Trophoblast cell (in vitro differentiated cells and primary cell): Measurements from ENCODE around the gene TCF20.

Source experiments
- DNase-seq, 2 donors: peaks; one replicate each; pipeline ENCODE4 v3.0.0-alpha.2; 2016
- H2AFZ ChIP-seq: 2 replicates; pipeline ENCODE4 v1.6.1; 2013; ENCODE audit warnings: low read length, moderate library complexity, mild to moderate bottlenecking; ENCODE audit not compliant: insufficient read depth, poor library complexity
- H2AK5ac ChIP-seq: 2 replicates; pipeline ENCODE4 v1.6.1; 2013; ENCODE audit warnings: mild to moderate bottlenecking, low read length
- H2BK120ac ChIP-seq: 2 replicates; pipeline ENCODE4 v1.6.1; 2013; ENCODE audit warnings: low read length, mild to moderate bottlenecking, moderate library complexity; ENCODE audit not compliant: insufficient read depth, poor library complexity
- H2BK12ac ChIP-seq: 2 replicates; pipeline ENCODE4 v1.6.1; 2013; ENCODE audit warnings: mild to moderate bottlenecking, low read length, moderate library complexity
- H2BK5ac ChIP-seq: 2 replicates; pipeline ENCODE4 v1.6.1; 2013; ENCODE audit warnings: low read length, low read depth, moderate library complexity, mild to moderate bottlenecking; ENCODE audit not compliant: poor library complexity
- H3K14ac ChIP-seq: 2 replicates; pipeline ENCODE4 v1.6.1; 2013; ENCODE audit warnings: mild to moderate bottlenecking, low read length
- H3K18ac ChIP-seq: 2 replicates; pipeline ENCODE4 v1.6.1; 2013; ENCODE audit warnings: mild to moderate bottlenecking, low read length
- H3K23ac ChIP-seq: 2 replicates; pipeline ENCODE4 v1.6.1; 2013; ENCODE audit warnings: low read length
- H3K27ac ChIP-seq: 2 replicates; pipeline ENCODE4 v1.5.1; 2013; ENCODE audit warnings: low read depth, mild to moderate bottlenecking, inconsistent platforms, low read length, moderate library complexity
- H3K27me3 ChIP-seq: 2 replicates; pipeline ENCODE4 v1.6.1; 2013; ENCODE audit warnings: inconsistent platforms, mild to moderate bottlenecking, low read length, moderate library complexity; ENCODE audit not compliant: insufficient read depth
- H3K36me3 ChIP-seq, 2 experiments: 1 replicate in 1 of 2; 2 replicates in 1 of 2; pipeline ENCODE4 v1.6.1; 2013; ENCODE audit warnings: low read length in 2 of 2, mild to moderate bottlenecking in 2 of 2, moderate library complexity in 1 of 2; ENCODE audit not compliant: insufficient read depth in 2 of 2, control insufficient read depth in 1 of 2
- H3K4ac ChIP-seq: 2 replicates; pipeline ENCODE4 v1.6.1; 2013; ENCODE audit warnings: low read depth, mild to moderate bottlenecking, low read length, moderate library complexity
- H3K4me1 ChIP-seq, 2 experiments: 1 replicate in 1 of 2; 2 replicates in 1 of 2; pipeline ENCODE4 v1.6.1; 2013; ENCODE audit warnings: low read length in 2 of 2, mild to moderate bottlenecking in 2 of 2, moderate library complexity in 1 of 2; ENCODE audit not compliant: insufficient read depth in 2 of 2, control insufficient read depth in 1 of 2
- H3K4me2 ChIP-seq: 2 replicates; pipeline ENCODE4 v1.6.1; 2013; ENCODE audit warnings: inconsistent platforms, mild to moderate bottlenecking, low read length, moderate library complexity
- H3K4me3 ChIP-seq: 2 replicates; pipeline ENCODE4 v1.5.1; 2013; ENCODE audit warnings: mild to moderate bottlenecking, low read depth, low read length, inconsistent platforms
- H3K79me1 ChIP-seq: one replicate; pipeline ENCODE4 v1.6.1; 2013; ENCODE audit warnings: low read length
- H3K79me2 ChIP-seq: 2 replicates; pipeline ENCODE4 v1.6.1; 2013; ENCODE audit warnings: low read length, mild to moderate bottlenecking; ENCODE audit not compliant: control insufficient read depth, insufficient read depth, poor library complexity
- H3K9ac ChIP-seq: 2 replicates; pipeline ENCODE4 v1.6.1; 2013; ENCODE audit warnings: mild to moderate bottlenecking, low read length
- H3K9me3 ChIP-seq: 2 replicates; pipeline ENCODE4 v1.6.1; 2013; ENCODE audit warnings: low read depth, mild to moderate bottlenecking, control low read depth, inconsistent platforms, low read length; ENCODE audit not compliant: insufficient read depth
- H4K12ac ChIP-seq: 2 replicates; pipeline ENCODE4 v1.6.1; 2013; ENCODE audit warnings: low read depth, mild to moderate bottlenecking, low read length, moderate library complexity
- H4K8ac ChIP-seq: 2 replicates; pipeline ENCODE4 v1.6.1; 2013; ENCODE audit warnings: low read depth, mild to moderate bottlenecking, low read length, moderate library complexity
- H4K91ac ChIP-seq: one replicate; pipeline ENCODE4 v1.6.1; 2013; ENCODE audit warnings: low read depth, mild to moderate bottlenecking, low read length, moderate library complexity
- WGBS: extraction: QIAGEN DNeasy Blood & Tissue Kit; methylation state at CpG from one replicate; pipeline ENCODE4 v1.1.7; 2013; ENCODE audit warnings: missing lambda C conversion rate; ENCODE audit not compliant: insufficient read length, insufficient coverage; ENCODE audit errors: extremely low coverage; 5-methylcytosine and 5-hydroxymethylcytosine counted together

The TCF20 gene

DNA sequence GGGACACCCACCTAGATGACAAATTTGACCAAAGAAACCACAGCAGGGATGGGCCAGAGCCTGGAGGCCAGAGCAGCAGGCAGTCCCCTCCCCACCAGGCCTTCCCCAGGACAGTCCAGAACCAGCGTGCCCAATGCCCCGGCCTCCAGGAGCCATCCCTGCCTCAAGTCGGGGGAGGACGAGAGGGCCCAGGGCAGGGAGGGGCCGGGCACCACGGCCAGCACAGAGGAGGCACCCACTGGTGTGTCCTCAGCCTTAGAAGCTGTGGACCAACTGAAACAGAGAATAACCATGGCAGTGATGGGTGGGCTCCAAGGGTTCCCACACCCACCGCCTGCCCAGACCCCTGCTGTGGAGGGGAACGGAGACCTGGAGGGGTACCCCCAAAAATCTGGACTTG is 28.3 kb upstream of the TCF20 start:
- Histone ChIP-seq H3K4ac (no peak overlapping the region), H3K27ac (no peak overlapping the region), H2BK120ac (no peak overlapping the region), H3K36me3 (no peaks in the 10 kb centered on the region), H3K27me3 (no peaks in the 10 kb centered on the region), H3K4me1 (peaks cover 19 to 31% of the 10 kb centered on the region in 2 experiments), H3K79me2 (no peaks in the 10 kb centered on the region), H2AK5ac (no peak overlapping the region), H4K12ac (no peak overlapping the region), H3K4me2 (no peak overlapping the region), H4K8ac (no peak overlapping the region), H2BK12ac (no peak overlapping the region), H3K18ac (no peak overlapping the region), H3K23ac (no peak overlapping the region), H3K9me3 (no peaks in the 10 kb centered on the region), H2AFZ (no peak overlapping the region), H3K4me3 (no peak overlapping the region), H3K79me1 (no peaks in the 10 kb centered on the region), H2BK5ac (no peak overlapping the region), H3K14ac (no peak overlapping the region), H3K9ac (no peak overlapping the region), H4K91ac (no peak overlapping the region)
- no peak for DNase-seq
- no CpG with 5 or more reads among the region's 8 CpGs for WGBS

GRCh38 chr22:42297778-42298177 is 27.3 kb upstream of the TCF20 start:
- H4K12ac ChIP-seq = no peak overlapping the region
- no peaks in the 10 kb centered on the region for H3K27me3 ChIP-seq
- no peak overlapping the region for H3K27ac ChIP-seq
- H4K91ac ChIP-seq = no peak overlapping the region
- H3K14ac ChIP-seq = no peak overlapping the region
- no peak overlapping the region for H4K8ac ChIP-seq
- no peak overlapping the region for H3K4me2 ChIP-seq
- H2BK5ac ChIP-seq = no peak overlapping the region
- H2AK5ac ChIP-seq = no peak overlapping the region
- H2BK120ac ChIP-seq = no peak overlapping the region
- no peak for DNase-seq
- no peak overlapping the region for H3K4me3 ChIP-seq
- no CpG with 5 or more reads among the region's 2 CpGs for WGBS
- no peaks in the 10 kb centered on the region for H3K79me2 ChIP-seq
- no peak overlapping the region for H3K9ac ChIP-seq
- no peaks in the 10 kb centered on the region for H3K36me3 ChIP-seq
- no peak overlapping the region for H3K18ac ChIP-seq
- peaks cover 17 to 33% of the 10 kb centered on the region in 2 experiments for H3K4me1 ChIP-seq
- H3K9me3 ChIP-seq = no peaks in the 10 kb centered on the region
- no peak overlapping the region for H2AFZ ChIP-seq
- no peak overlapping the region for H3K4ac ChIP-seq
- H2BK12ac ChIP-seq = no peak overlapping the region
- no peaks in the 10 kb centered on the region for H3K79me1 ChIP-seq
- no peak overlapping the region for H3K23ac ChIP-seq

GRCh38 chr22:42296883-42297282 is 26.4 kb upstream of the TCF20 start:
- Histone ChIP-seq H3K4me1 (peaks cover 18 to 34% of the 10 kb centered on the region in 2 experiments), H3K18ac (no peak overlapping the region), H3K4me3 (no peak overlapping the region), H3K9me3 (no peaks in the 10 kb centered on the region), H3K79me2 (no peaks in the 10 kb centered on the region), H2AK5ac (no peak overlapping the region), H4K91ac (no peak overlapping the region), H4K12ac (no peak overlapping the region), H3K27ac (no peak overlapping the region), H2BK12ac (no peak overlapping the region), H3K27me3 (no peaks in the 10 kb centered on the region), H3K9ac (no peak overlapping the region), H3K36me3 (no peaks in the 10 kb centered on the region), H2AFZ (no peak overlapping the region), H3K4ac (no peak overlapping the region), H2BK5ac (no peak overlapping the region), H3K14ac (no peak overlapping the region), H3K4me2 (no peak overlapping the region), H3K23ac (no peak overlapping the region), H2BK120ac (no peak overlapping the region), H3K79me1 (no peaks in the 10 kb centered on the region), H4K8ac (no peak overlapping the region)
- no CpG with 5 or more reads among the region's 3 CpGs for WGBS
- DNase-seq = no peak

- Histone ChIP-seq H3K4ac (no peak overlapping the region), H3K79me2 (no peaks in the 10 kb centered on the region), H2AFZ (no peak overlapping the region), H3K18ac (no peak overlapping the region), H4K12ac (no peak overlapping the region), H2BK12ac (no peak overlapping the region), H3K4me1 (peaks cover 20 to 31% of the 10 kb centered on the region in 2 experiments), H2BK5ac (no peak overlapping the region), H3K4me2 (no peak overlapping the region), H3K27me3 (no peaks in the 10 kb centered on the region), H4K91ac (no peak overlapping the region), H3K9me3 (no peaks in the 10 kb centered on the region), H3K79me1 (no peaks in the 10 kb centered on the region), H4K8ac (no peak overlapping the region), H3K9ac (no peak overlapping the region), H3K23ac (no peak overlapping the region), H3K36me3 (no peaks in the 10 kb centered on the region), H3K14ac (no peak overlapping the region), H3K4me3 (no peak overlapping the region), H2AK5ac (no peak overlapping the region), H2BK120ac (no peak overlapping the region), H3K27ac (no peak overlapping the region)
- WGBS = no CpG with 5 or more reads among the region's 19 CpGs
- no peak for DNase-seq
These were observed 26.0 kb upstream of the TCF20 start for GRCh38 chr22:42296381-42296853.
